Hepatocyte (in vitro differentiated cells): Measurements from ENCODE around the gene RBP5. TPM values are rescaled to one million over a fixed set of nuclear protein-coding genes. Genes with fewer than 3 reads are reported as not detected.

Source experiments
- DNase-seq: peaks from one replicate; pipeline ENCODE4 v3.0.0-alpha.2; 2016; ENCODE audit warnings: low spot score
- H2AFZ ChIP-seq: fragments of 200-600 bp; sonication (generic); 2 replicates; pipeline ENCODE4 v1.6.0; 2016; ENCODE audit warnings: antibody characterized with exemption, mild to moderate bottlenecking
- H3K27ac ChIP-seq: fragments of 200-600 bp; sonication (generic); 2 replicates; pipeline ENCODE4 v1.5.1; 2016; ENCODE audit warnings: mild to moderate bottlenecking
- H3K27me3 ChIP-seq: fragments of 200-600 bp; sonication (generic); 2 replicates; pipeline ENCODE4 v1.6.1; 2016
- H3K36me3 ChIP-seq: fragments of 200-600 bp; sonication (generic); replicated peaks from 2 replicates; pipeline ENCODE4 v1.5.1; 2016; ENCODE audit warnings: low read depth; ENCODE audit not compliant: insufficient read depth
- H3K4me1 ChIP-seq: fragments of 200-600 bp; sonication (generic); 2 replicates; pipeline ENCODE4 v1.5.1; 2016; ENCODE audit warnings: mild to moderate bottlenecking, moderate library complexity; ENCODE audit not compliant: insufficient read depth
- H3K4me2 ChIP-seq: fragments of 200-600 bp; sonication (generic); 2 replicates; pipeline ENCODE4 v1.6.0; 2016
- H3K4me3 ChIP-seq: fragments of 200-600 bp; sonication (generic); 2 replicates; pipeline ENCODE4 v1.5.1; 2016; ENCODE audit warnings: mild to moderate bottlenecking
- H3K79me2 ChIP-seq: fragments of 200-600 bp; sonication (generic); 2 replicates; pipeline ENCODE4 v1.6.0; 2017; ENCODE audit warnings: mild to moderate bottlenecking
- H3K9me2 ChIP-seq: fragments of 200-600 bp; sonication (generic); replicated peaks from 2 replicates; pipeline ENCODE4 v1.6.0; 2017; ENCODE audit warnings: mild to moderate bottlenecking; ENCODE audit not compliant: insufficient read depth
- H3K9me3 ChIP-seq: fragments of 200-600 bp; sonication (generic); 2 replicates; pipeline ENCODE4 v1.5.1; 2016; ENCODE audit warnings: low read depth, mild to moderate bottlenecking
- H4K20me1 ChIP-seq: fragments of 200-600 bp; sonication (generic); 2 replicates; pipeline ENCODE4 v1.6.0; 2016; ENCODE audit warnings: mild to moderate bottlenecking; ENCODE audit not compliant: insufficient read depth, poor library complexity, severe bottlenecking
- EZH2 ChIP-seq: fragments of 200-600 bp; sonication (generic); IDR thresholded peaks from 2 replicates; pipeline ENCODE4 v1.6.1; 2016; ENCODE audit warnings: antibody characterized with exemption, mild to moderate bottlenecking, borderline replicate concordance
- EZH2phosphoT487 ChIP-seq: fragments of 200-600 bp; sonication (generic); IDR thresholded peaks from one replicate; pipeline ENCODE4 v1.6.1; 2018; ENCODE audit warnings: antibody characterized with exemption, mild to moderate bottlenecking, low read depth, moderate library complexity; ENCODE audit not compliant: unreplicated experiment, severe bottlenecking
- WGBS: methylation state at CpG from one replicate; pipeline ENCODE4 v1.1.6; 2016; ENCODE audit warnings: low lambda C conversion rate; ENCODE audit errors: missing lambda C conversion rate; 5-methylcytosine and 5-hydroxymethylcytosine counted together
- polyA plus RNA-seq: library from polyadenylated mRNA; unstranded; fragments of >200 nt; fragmentation: Nextera tagmentation; extraction: Ambion mirVana; gene quantifications from 2 replicates; pipeline ENCODE4 v1.2.1, GENCODE V29; 2016
- total RNA-seq: library from RNA; depleted of rRNA; stranded (reverse); fragments of >200 nt; gene quantifications from 2 replicates; pipeline ENCODE4 v1.2.3, GENCODE V29; 2014
- TF ChIP-seq, protein P1 (sequence below): fragments of 200-600 bp; sonication (generic); IDR thresholded peaks from 2 replicates; pipeline ENCODE4 v1.5.1; 2016; ENCODE audit warnings: antibody characterized with exemption, mild to moderate bottlenecking; ENCODE audit not compliant: poor library complexity

RBP5 gene
- total and polyA plus RNA-seq, 2 experiments from 2014 or later, result 11.1 to 30.0 TPM

DNA sequence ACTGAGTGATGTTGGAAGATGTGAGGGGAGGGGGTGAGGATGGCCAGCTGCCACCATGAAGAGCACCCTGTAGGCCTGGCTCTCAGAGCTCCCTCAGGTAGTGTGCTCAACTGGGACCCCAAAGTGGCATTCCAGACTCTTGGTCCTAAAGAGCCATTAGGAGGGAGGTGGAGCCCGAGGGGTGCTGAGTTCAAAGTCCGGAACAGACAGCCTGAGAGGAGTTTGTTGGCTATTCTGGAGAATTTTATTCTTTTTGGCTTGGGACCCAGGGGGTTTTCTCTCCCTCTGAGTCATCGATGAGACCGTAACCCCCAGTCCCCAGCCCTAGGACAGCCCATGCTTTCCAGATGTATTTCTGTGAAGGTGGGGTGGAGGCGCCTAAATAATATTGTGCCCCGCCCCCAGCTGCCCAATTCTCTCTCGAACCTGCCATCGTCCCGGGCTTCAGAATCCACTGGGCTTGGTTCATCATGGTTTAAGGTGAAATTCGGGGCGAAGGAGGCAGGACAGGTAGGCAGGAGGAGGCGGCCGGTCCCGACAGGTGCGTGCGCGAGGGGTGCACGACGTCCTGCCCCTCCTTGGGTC is 690 bp upstream of the RBP5 start:
- 10% methylated on average over 19 of the region's 19 CpGs for WGBS
- Histone ChIP-seq H3K36me3 (no peaks in the 10 kb centered on the region), H2AFZ (peak overlapping the region; percentile 70), H3K4me2 (peak overlapping the region; percentile 100), H4K20me1 (no peaks in the 10 kb centered on the region), H3K4me3 (peak overlapping the region; percentile 50), H3K4me1 (peaks cover 6% of the 10 kb centered on the region), H3K79me2 (peaks cover 7% of the 10 kb centered on the region), H3K27me3 (no peaks in the 10 kb centered on the region), H3K9me2 (no peaks in the 10 kb centered on the region), H3K9me3 (no peaks in the 10 kb centered on the region), H3K27ac (peak overlapping the region; percentile 89)
- DNase-seq, result peak; percentile 27
- TF ChIP-seq EZH2phosphoT487, result no peak
- TF ChIP-seq EZH2, result no peak
- TF ChIP-seq, protein P1, sequence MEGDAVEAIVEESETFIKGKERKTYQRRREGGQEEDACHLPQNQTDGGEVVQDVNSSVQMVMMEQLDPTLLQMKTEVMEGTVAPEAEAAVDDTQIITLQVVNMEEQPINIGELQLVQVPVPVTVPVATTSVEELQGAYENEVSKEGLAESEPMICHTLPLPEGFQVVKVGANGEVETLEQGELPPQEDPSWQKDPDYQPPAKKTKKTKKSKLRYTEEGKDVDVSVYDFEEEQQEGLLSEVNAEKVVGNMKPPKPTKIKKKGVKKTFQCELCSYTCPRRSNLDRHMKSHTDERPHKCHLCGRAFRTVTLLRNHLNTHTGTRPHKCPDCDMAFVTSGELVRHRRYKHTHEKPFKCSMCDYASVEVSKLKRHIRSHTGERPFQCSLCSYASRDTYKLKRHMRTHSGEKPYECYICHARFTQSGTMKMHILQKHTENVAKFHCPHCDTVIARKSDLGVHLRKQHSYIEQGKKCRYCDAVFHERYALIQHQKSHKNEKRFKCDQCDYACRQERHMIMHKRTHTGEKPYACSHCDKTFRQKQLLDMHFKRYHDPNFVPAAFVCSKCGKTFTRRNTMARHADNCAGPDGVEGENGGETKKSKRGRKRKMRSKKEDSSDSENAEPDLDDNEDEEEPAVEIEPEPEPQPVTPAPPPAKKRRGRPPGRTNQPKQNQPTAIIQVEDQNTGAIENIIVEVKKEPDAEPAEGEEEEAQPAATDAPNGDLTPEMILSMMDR, result no peak

DNA sequence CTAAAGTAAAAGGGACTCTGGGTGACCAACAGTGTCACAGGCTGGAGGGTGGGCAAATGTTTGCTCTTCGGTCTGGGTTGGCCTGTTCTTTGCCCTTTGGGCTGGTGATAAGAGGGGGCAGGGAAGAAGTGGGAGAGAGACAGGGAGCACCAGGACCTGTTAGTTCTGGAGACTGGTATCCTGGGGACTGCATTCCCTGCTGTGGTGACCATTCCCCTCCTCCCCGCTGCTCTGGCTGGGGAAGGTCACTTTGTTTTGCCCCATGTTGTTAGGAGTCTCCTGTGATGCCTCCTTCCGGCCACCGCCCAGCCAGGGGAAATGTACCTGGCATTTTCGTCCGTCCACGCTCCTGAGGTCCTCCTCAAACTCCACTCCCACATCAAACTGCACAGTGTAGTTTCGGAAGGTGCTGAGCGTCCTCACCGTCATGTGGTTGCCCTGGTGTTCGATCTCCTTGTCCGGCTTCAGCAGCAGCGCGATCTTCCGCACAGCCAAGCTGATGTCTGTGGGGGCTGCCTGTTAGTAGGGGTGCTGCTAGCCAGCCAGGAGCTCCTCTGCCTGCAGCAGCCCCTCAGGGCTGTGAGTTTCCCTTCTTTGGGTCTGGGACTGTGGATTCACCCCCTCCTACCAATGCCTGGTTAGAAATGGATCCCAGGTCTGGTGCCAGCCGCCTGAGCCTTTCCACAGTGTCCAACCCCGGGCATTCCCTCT is 618 bp downstream of the RBP5 start:
- H3K27me3 ChIP-seq, result no peaks in the 10 kb centered on the region
- H3K36me3 ChIP-seq, result no peaks in the 10 kb centered on the region
- H3K27ac ChIP-seq, result peak overlapping the region; percentile 89
- no peak for DNase-seq
- TF ChIP-seq EZH2phosphoT487 (no peak), EZH2 (no peak)
- TF ChIP-seq, protein P1, result no peak
- H3K9me2 ChIP-seq, result no peaks in the 10 kb centered on the region
- peaks cover 7% of the 10 kb centered on the region for H3K79me2 ChIP-seq
- peak overlapping the region; percentile 100 for H3K4me2 ChIP-seq
- WGBS, result 75% methylated on average over 17 of the region's 17 CpGs
- H4K20me1 ChIP-seq, result no peaks in the 10 kb centered on the region
- H2AFZ ChIP-seq, result no peak overlapping the region
- no peak overlapping the region for H3K4me3 ChIP-seq
- peaks cover 6% of the 10 kb centered on the region for H3K4me1 ChIP-seq
- H3K9me3 ChIP-seq, result no peaks in the 10 kb centered on the region

DNA sequence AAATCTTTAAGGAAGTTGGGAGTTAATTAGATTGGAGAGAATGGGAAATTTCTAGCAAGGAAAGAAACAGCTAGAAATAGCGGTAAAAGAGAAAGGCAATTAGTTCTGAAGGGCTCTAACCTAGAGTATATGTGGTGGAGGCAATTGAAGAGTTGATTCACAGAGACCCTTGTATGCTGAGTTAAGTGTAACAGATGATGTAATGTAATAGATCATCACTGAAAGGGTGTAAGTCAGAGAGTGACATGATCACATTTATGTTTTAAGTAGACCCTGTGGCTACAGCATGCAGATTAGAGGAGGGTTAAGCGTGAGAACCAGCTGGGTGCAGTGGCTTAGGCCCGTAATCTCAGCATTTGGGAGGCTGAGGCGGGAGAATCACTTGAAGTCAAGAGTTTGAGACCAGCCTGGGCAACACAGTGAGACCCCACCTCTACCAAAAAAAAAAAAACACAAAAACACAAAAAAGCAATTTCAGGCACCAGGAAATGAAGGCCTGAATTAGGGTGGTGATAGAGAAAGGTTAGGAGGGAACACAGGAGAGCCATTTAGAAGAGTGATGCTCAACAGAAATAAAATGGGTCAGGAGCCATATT is 3.0 kb downstream of the RBP5 start:
- no peaks in the 10 kb centered on the region for H3K79me2 ChIP-seq
- no peak for TF ChIP-seq EZH2
- TF ChIP-seq, protein P1, result no peak
- H4K20me1 ChIP-seq, result no peaks in the 10 kb centered on the region
- no peak overlapping the region for H2AFZ ChIP-seq
- no peak overlapping the region for H3K4me2 ChIP-seq
- H3K9me3 ChIP-seq, result no peaks in the 10 kb centered on the region
- H3K4me3 ChIP-seq, result no peak overlapping the region
- no peaks in the 10 kb centered on the region for H3K27me3 ChIP-seq
- no peaks in the 10 kb centered on the region for H3K9me2 ChIP-seq
- peaks cover 6% of the 10 kb centered on the region for H3K4me1 ChIP-seq
- DNase-seq, result no peak
- H3K27ac ChIP-seq, result no peak overlapping the region
- H3K36me3 ChIP-seq, result no peaks in the 10 kb centered on the region
- WGBS, result 87% methylated on average over 4 of the region's 4 CpGs
